SK-N-MC (cell line): ENCODE data around the gene VPS54.

Source experiments
- DNase-seq: peaks from one replicate; pipeline ENCODE4 v3.0.0-alpha.2; 2011; ENCODE audit warnings: low read depth, low spot score
- H3K27ac ChIP-seq: fragments of 200-600 bp; sonication (generic); 2 replicates; pipeline ENCODE4 v1.5.1; 2016; ENCODE audit warnings: mixed run types
- H3K36me3 ChIP-seq: fragments of 200-600 bp; sonication (generic); 2 replicates; pipeline ENCODE4 v1.6.1; 2017; ENCODE audit warnings: antibody characterized with exemption, low read length, mixed read lengths; ENCODE audit not compliant: insufficient read depth
- H3K4me3 ChIP-seq: fragments of 200-600 bp; sonication (generic); 2 replicates; pipeline ENCODE4 v1.5.1; 2016
- H3K9ac ChIP-seq: fragments of 200-600 bp; sonication (generic); 2 replicates; pipeline ENCODE4 v1.8.0; 2017; ENCODE audit warnings: mixed run types, mixed read lengths; ENCODE audit not compliant: insufficient read length
- H3K9me3 ChIP-seq: fragments of 200-600 bp; sonication (generic); 2 replicates; pipeline ENCODE4 v1.6.1; 2017; ENCODE audit warnings: low read depth, mild to moderate bottlenecking, antibody characterized with exemption, low read length, moderate library complexity, mixed read lengths
- EZH2 ChIP-seq: fragments of 200-600 bp; sonication (generic); IDR thresholded peaks from one replicate; pipeline ENCODE4 v1.6.1; 2017; ENCODE audit warnings: antibody characterized with exemption
- FOXP2 ChIP-seq: optimal IDR thresholded peaks from 2 replicates; pipeline ENCODE3; 2011; ENCODE audit warnings: mild to moderate bottlenecking, moderate library complexity; ENCODE audit not compliant: insufficient read depth; ENCODE audit errors: extremely low read length, control extremely low read depth
- POLR2AphosphoS5 ChIP-seq: IDR thresholded peaks from 2 replicates; pipeline ENCODE4 v1.6.1; 2012; ENCODE audit warnings: mild to moderate bottlenecking, low read depth, low read length, borderline replicate concordance

The VPS54 gene

GRCh38 chr2:63886445-63886844 lies 132.8 kb downstream of the VPS54 start:
- Histone ChIP-seq H3K27ac (no peak overlapping the region), H3K4me3 (no peak overlapping the region), H3K9ac (no peak overlapping the region), H3K9me3 (no peaks in the 10 kb centered on the region), H3K36me3 (peaks cover 76% of the 10 kb centered on the region)
- DNase-seq, result no peak
- TF ChIP-seq FOXP2 (no peak), POLR2AphosphoS5 (no peak), EZH2 (no peak)

- H3K36me3 ChIP-seq, result peaks cover 43% of the 10 kb centered on the region
- H3K27ac ChIP-seq, result no peak overlapping the region
- no peak overlapping the region for H3K4me3 ChIP-seq
- no peak for TF ChIP-seq POLR2AphosphoS5
- no peak for TF ChIP-seq FOXP2
- TF ChIP-seq EZH2, result no peak
- H3K9ac ChIP-seq, result no peak overlapping the region
- no peaks in the 10 kb centered on the region for H3K9me3 ChIP-seq
- no peak for DNase-seq
Observed at GRCh38 chr2:63882395-63883105, 136.7 kb downstream of the VPS54 start.

GRCh38 chr2:63881205-63881604 lies 138.0 kb downstream of the VPS54 start:
- H3K27ac ChIP-seq, result no peak overlapping the region
- TF ChIP-seq POLR2AphosphoS5 (no peak), FOXP2 (no peak), EZH2 (no peak)
- H3K9ac ChIP-seq, result no peak overlapping the region
- peaks cover 38% of the 10 kb centered on the region for H3K36me3 ChIP-seq
- DNase-seq, result no peak
- H3K9me3 ChIP-seq, result no peaks in the 10 kb centered on the region
- H3K4me3 ChIP-seq, result no peak overlapping the region

- TF ChIP-seq EZH2 (no peak), POLR2AphosphoS5 (no peak), FOXP2 (no peak)
- no peaks in the 10 kb centered on the region for H3K9me3 ChIP-seq
- H3K27ac ChIP-seq, result no peak overlapping the region
- H3K9ac ChIP-seq, result no peak overlapping the region
- peaks cover 35% of the 10 kb centered on the region for H3K36me3 ChIP-seq
- DNase-seq, result no peak
- H3K4me3 ChIP-seq, result no peak overlapping the region
Observed at GRCh38 chr2:63880625-63881024, 138.6 kb downstream of the VPS54 start.

- no peak for DNase-seq
Observed at GRCh38 chr2:63879876-63880433, 139.3 kb downstream of the VPS54 start.

GRCh38 chr2:63878486-63878885 lies 140.7 kb downstream of the VPS54 start:
- TF ChIP-seq FOXP2 (no peak), EZH2 (no peak), POLR2AphosphoS5 (no peak)
- Histone ChIP-seq H3K27ac (no peak overlapping the region), H3K4me3 (no peak overlapping the region), H3K9me3 (0 out of 2 replicates have a peak, but pooled peaks cover 5% of the 10 kb centered on the region), H3K36me3 (peaks cover 39% of the 10 kb centered on the region), H3K9ac (no peak overlapping the region)
- no peak for DNase-seq

More at GRCh38 chr2:63879876-63880433, 139.3 kb downstream of the VPS54 start:
- Histone ChIP-seq H3K36me3 (peaks cover 35% of the 10 kb centered on the region), H3K27ac (no peak overlapping the region), H3K9me3 (no peaks in the 10 kb centered on the region), H3K9ac (no peak overlapping the region), H3K4me3 (no peak overlapping the region)
- TF ChIP-seq POLR2AphosphoS5 (no peak), FOXP2 (no peak), EZH2 (no peak)

GRCh38 chr2:63876311-63876710 lies 142.9 kb downstream of the VPS54 start:
- no peak for DNase-seq
- 0 out of 2 replicates have a peak, but pooled peaks cover 5% of the 10 kb centered on the region for H3K9me3 ChIP-seq
- no peak overlapping the region for H3K27ac ChIP-seq
- H3K4me3 ChIP-seq, result no peak overlapping the region
- H3K36me3 ChIP-seq, result peaks cover 45% of the 10 kb centered on the region
- TF ChIP-seq EZH2 (no peak), POLR2AphosphoS5 (no peak), FOXP2 (no peak)
- no peak overlapping the region for H3K9ac ChIP-seq

GRCh38 chr2:63875559-63876245 lies 143.5 kb downstream of the VPS54 start:
- Histone ChIP-seq H3K9ac (no peak overlapping the region), H3K27ac (no peak overlapping the region), H3K9me3 (0 out of 2 replicates have a peak, but pooled peaks cover 5% of the 10 kb centered on the region), H3K4me3 (no peak overlapping the region), H3K36me3 (peaks cover 45% of the 10 kb centered on the region)
- no peak for TF ChIP-seq FOXP2
- no peak for TF ChIP-seq POLR2AphosphoS5
- TF ChIP-seq EZH2, result no peak
- no peak for DNase-seq
